COLO668 (cell line): ENCODE data around the gene CERS4.
"Not testable (repeated sequence)": the region's sequence is repeated elsewhere in the genome, so short reads cannot be mapped to it uniquely, and the experiment has no call there.

Experiments used
- DNase-seq: peaks from one replicate; lab custom pipeline; 2025; ENCODE audit not compliant: unreplicated experiment; lab: John Stamatoyannopoulos, UW

CERS4 gene

GRCh38 chr19:8241646-8242045, 32.5 kb downstream of the CERS4 start:
- DNase-seq, result no peak

- DNase-seq, result no peak
Measured at GRCh38 chr19:8242211-8242821, 33.1 kb downstream of the CERS4 start.

DNA sequence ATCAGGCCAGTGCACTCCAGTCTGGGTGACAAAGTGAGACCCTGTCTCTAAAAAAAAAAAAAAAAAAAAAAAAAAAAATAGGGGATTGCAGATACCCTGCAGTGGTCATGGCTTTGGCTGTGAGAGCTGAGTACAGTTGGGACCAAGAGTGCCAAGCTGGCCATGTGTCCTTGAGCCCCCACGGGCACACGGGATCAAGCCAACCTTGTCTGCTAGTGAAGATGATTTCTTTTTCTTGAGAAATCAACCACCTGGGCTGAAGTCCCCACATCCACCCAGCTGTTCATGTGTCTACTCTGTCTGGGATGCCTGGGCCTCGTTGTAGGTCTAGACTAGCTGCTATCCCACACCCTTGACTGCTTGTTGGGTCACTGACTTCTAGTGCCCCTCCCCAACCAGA, 34.0 kb downstream of the CERS4 start:
- no peak for DNase-seq

DNA sequence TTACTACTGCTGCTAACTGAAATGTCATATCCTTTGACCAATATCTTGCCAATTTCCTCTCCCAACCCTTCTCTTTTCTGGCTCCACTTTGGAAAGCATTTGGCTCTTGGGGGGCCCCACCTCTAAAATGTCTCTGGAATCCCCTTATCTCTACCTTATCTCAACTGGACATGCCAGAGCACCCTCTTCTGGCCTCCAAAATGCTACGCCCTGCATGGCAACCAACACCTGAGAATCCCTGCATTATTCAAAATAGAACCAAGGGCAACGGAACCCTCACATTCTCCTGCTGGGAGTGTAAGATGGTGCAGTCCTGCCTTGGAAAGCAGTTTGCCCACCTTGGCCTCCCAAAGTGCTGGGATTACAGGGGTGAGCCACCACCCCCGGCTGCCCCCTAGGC, 35.3 kb downstream of the CERS4 start:
- no peak for DNase-seq

- DNase-seq, result no peak
Measured at GRCh38 chr19:8245869-8246835, 37.0 kb downstream of the CERS4 start.

GRCh38 chr19:8247129-8247890, 38.1 kb downstream of the CERS4 start:
- not testable (repeated sequence) for DNase-seq

- DNase-seq, result no peak
Measured at GRCh38 chr19:8248348-8249328, 39.5 kb downstream of the CERS4 start.

DNA sequence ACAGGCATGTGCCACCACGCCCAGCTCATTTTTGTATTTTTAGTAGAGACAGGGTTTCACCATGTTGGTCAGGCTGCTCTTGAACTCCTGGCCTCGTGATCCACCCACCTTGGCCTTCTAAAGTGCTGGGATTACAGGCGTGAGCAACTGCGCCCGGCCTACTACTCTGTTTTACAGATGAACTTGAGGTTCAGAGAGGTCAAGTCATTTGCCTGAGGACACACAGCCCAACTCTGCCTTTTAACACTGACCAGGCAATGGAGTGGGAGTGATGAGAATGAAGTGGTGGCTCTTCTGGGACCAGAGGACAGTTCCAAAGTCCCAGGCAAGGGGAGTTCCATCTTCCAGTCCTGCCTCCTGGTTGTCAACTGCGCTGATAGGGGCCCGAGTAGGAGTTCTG, 41.4 kb downstream of the CERS4 start:
- DNase-seq, result no peak

- DNase-seq, result no peak
Measured at GRCh38 chr19:8251025-8251472, 41.9 kb downstream of the CERS4 start.

DNA sequence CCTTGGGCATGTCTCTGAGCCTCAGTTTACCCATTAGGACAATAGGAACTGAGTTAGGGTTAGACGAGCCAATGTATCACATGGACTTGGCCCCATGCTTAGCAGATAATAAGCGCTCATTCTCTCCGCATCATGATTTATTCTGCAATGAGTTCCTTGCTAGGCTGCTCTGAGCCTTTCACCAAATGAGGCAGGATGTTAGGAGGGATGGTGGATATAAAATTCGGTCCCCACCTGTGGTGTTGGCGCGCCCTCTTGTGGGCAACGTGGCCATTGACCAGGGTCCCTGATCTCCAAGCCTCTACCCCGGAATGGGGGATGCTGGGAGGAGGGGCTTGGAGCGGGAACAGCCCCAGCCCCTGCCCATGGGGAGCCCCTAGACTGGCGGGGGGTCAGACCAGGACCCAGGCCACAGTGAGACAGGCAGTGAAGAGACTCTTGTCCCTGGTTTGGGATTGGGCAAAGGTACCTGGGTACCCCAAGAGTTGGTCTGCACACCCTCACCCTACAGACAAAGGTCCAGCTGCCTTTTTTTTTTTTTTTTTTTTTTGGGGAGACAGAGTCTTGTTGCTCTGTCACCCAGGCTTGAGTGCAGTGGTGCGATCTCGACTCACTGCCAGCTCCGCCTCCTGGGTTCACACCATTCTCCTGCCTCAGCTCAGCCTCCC, 43.9 kb downstream of the CERS4 start:
- peak; percentile 80 for DNase-seq

DNA sequence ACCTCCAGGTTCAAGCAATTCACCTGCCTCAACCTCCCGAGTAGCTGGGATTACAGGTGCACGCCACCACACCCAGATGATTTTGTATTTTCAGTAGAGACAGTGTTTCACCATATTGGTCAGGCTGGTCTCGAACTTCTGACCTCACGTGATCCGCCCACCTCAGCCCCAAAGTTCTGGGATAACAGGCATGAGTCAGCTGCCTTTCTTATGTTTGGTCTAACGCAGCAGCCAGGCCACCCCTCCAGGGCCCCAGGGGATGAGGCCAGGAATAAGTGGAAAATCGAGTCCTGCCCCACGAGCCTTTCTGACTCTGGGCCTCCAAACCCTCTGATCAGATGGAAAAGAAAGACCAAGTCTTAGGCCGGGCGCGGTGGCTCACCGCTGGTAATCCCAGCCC, 44.5 kb downstream of the CERS4 start:
- no peak for DNase-seq

DNA sequence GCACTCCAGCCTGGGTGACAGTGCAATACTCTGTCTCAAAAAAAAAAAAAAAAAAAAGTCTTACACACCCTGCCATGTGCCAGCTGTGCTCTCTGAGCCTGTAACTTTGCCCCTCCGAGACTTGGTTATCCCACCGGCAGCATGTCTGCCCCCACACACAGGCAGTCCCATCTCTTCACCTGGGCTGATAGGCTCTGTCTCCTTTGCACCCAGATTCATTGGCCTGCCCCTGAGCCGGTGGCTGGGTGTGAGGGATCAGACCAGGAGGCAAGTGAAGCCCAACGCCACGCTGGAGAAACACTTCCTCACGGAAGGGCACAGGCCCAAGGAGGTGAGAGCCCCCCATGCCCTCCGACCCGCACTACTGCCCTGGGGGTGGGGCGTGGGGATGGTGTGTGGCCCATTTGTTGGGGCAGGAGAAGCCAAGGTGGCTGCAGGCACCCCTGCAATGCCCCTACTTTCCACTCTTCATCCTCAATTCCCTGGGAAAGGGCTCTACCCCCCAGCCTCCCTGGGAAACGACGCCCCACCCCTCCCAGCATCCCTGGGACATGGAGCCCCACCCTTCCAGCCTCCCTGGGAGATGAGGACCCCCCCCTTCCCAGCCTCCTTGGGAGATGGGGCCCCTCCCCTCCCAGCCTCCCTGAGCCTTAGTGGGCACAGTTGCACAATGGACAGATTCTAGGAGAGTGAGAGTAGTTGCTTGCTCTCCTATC, 45.3 kb downstream of the CERS4 start:
- no peak for DNase-seq

GRCh38 chr19:8255426-8256125, 46.4 kb downstream of the CERS4 start:
- no peak for DNase-seq

GRCh38 chr19:8256276-8257051, 47.3 kb downstream of the CERS4 start:
- no peak for DNase-seq

DNA sequence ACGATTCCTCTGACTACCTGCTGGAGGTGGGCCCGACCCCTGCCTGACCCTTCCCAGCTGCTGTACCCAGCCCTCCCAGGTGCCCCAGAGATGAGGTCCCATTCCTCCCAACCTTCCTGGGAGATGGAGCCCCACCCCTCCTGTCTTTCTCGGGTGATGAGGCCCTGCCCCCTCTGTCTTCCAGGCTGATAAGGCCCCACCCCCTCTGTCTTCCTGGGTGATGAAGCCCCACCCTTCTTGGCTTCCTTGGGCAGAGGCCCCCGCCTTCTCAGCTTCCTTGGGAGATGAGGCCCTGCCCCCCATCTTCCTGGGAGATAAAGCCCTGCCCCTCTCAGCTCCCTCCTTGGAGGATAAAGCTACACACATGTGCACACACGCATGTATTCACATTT, 47.9 kb downstream of the CERS4 start:
- DNase-seq, result no peak

GRCh38 chr19:8259142-8259921, 50.2 kb downstream of the CERS4 start:
- no peak for DNase-seq

DNA sequence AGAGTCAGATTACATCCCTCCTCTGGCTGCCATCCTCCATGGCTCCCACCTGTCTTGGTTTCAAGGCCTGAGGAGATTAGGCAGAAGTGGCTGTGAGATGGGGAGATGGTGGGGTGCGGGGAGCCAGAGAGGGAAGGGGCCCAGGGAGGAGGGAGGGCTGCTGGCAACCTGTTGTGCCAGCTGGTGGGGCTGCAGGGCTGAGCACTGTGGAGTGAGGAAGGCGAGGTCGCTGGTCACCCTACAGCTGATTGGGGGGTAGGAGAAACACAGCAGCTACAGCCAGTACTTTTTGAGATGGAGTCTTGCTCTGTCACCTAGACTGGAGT, 50.7 kb downstream of the CERS4 start:
- no peak for DNase-seq
